ENCODE measurements around the gene FBXW9. TPM values are rescaled to one million over a fixed set of nuclear protein-coding genes. Genes with fewer than 3 reads are reported as not detected.
"Not testable (repeated sequence)": the region's sequence is repeated elsewhere in the genome, so short reads cannot be mapped to it uniquely, and the experiment has no call there.

Gene FBXW9
- total and polyA plus RNA-seq, 2 experiments from 2014 or later = 17.2 to 25.6 TPM

DNA sequence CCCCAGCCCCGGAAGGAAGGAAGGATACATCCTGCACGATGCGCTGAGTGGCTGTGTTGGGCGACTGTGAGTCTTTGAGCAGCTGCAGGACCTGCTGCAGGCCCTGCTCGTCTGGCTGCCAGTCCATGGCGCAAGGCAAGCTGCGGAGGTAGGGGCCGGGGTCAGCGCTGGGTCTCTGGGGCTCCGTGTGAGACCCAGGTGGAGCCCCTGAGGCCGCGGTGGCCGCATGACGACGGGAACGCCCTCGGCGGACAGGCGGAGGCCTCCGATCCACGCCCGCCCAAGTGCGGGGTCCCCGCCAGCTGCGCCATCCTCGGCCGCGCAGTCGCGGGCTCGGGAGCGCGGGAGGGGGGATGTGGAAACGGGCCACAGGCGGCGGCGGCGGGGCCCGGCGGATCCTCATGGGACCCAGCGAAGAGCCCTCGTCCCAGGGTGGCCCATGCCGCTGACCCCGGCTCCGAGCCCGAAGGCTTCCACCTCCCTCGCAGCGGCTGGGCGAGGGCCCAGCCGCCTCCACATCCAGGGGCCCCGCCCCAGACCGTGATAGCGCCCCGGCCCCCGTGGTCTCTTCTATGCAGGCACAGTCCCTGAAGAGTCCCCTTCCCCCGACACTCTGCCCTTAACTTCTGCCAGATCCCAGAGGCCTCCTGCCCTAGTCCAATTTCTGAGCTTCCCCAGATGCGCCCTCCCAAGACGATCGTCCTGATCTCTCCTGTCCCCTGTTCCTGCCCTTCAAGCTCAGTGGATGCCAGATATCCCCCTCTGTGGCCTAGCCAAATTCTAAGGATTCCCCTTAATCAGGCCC lies 24.6 kb upstream of the FBXW9 start:
- DNase-seq (ENCODE audit: low read depth in 1 of 2, low spot score in 1 of 2) = peak; percentile 8 to 32
- Histone ChIP-seq H3K4me3 (peak overlapping the region; percentile 64), H3K27me3 (no peaks in the 10 kb centered on the region), H3K4me1 (ENCODE audit: low read depth) (peaks cover 7% of the 10 kb centered on the region), H3K36me3 (peaks cover 5% of the 10 kb centered on the region), H3K9me3 (ENCODE audit: low read depth) (no peaks in the 10 kb centered on the region), H3K27ac (peak overlapping the region; percentile 99)
- TF ChIP-seq, protein P1, sequence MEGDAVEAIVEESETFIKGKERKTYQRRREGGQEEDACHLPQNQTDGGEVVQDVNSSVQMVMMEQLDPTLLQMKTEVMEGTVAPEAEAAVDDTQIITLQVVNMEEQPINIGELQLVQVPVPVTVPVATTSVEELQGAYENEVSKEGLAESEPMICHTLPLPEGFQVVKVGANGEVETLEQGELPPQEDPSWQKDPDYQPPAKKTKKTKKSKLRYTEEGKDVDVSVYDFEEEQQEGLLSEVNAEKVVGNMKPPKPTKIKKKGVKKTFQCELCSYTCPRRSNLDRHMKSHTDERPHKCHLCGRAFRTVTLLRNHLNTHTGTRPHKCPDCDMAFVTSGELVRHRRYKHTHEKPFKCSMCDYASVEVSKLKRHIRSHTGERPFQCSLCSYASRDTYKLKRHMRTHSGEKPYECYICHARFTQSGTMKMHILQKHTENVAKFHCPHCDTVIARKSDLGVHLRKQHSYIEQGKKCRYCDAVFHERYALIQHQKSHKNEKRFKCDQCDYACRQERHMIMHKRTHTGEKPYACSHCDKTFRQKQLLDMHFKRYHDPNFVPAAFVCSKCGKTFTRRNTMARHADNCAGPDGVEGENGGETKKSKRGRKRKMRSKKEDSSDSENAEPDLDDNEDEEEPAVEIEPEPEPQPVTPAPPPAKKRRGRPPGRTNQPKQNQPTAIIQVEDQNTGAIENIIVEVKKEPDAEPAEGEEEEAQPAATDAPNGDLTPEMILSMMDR (IDR thresholded peaks at IDR 0.05; ENCODE audit: low read depth, low read length) = no peak

DNA sequence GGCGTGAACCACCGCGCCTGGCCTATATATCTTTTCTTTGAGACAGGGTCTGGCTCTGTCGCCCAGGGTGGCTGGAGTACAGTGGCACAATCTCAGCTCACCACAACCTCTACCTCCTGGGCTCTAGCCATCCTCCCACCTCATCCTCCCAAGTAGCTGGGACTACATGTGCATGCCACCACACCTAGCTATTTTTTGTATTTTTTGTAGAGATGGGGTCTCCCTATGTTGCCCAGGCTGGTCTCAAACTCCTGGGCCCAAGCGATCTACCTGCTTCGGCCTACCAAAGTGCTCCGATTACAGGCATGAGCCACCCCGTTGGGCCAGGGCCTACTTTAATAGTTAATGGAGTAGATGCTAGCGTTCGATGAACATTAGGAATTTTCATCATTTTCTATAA lies 23.9 kb upstream of the FBXW9 start:
- Histone ChIP-seq H3K4me1 (ENCODE audit: low read depth) (peaks cover 7% of the 10 kb centered on the region), H3K27me3 (no peaks in the 10 kb centered on the region), H3K36me3 (peaks cover 8% of the 10 kb centered on the region), H3K9me3 (ENCODE audit: low read depth) (no peaks in the 10 kb centered on the region), H3K4me3 (no peak overlapping the region), H3K27ac (peak overlapping the region; percentile 99)
- no peak for DNase-seq (ENCODE audit: low read depth in 1 of 2, low spot score in 1 of 2)
- TF ChIP-seq, protein P1 (IDR thresholded peaks at IDR 0.05; ENCODE audit: low read depth, low read length) = no peak

DNA sequence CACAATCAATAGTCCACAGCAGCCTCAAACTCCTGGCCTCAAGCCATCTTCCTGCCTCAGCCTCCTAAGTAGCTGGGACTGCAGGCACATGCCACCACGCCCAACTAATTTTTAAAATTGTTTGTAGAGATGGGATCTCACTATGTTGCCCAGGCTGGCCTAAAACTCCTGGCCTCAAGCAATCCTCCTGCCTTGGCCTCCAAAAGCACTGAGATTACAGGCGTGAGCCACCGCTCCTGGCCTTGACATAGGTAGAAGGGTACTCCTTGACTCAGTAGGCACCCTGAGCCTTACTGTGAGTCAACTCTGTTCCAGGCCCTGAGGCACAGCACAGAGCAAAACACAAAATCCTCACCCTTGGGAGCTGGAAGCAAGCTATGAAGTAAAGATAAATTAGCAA lies 19.5 kb upstream of the FBXW9 start:
- Histone ChIP-seq H3K4me3 (no peak overlapping the region), H3K4me1 (ENCODE audit: low read depth) (peaks cover 4% of the 10 kb centered on the region), H3K27me3 (no peaks in the 10 kb centered on the region), H3K27ac (no peak overlapping the region), H3K9me3 (ENCODE audit: low read depth) (no peaks in the 10 kb centered on the region), H3K36me3 (peaks cover 31% of the 10 kb centered on the region)
- DNase-seq (ENCODE audit: low read depth in 1 of 2, low spot score in 1 of 2) = no peak
- TF ChIP-seq, protein P1 (IDR thresholded peaks at IDR 0.05; ENCODE audit: low read depth, low read length) = no peak

DNA sequence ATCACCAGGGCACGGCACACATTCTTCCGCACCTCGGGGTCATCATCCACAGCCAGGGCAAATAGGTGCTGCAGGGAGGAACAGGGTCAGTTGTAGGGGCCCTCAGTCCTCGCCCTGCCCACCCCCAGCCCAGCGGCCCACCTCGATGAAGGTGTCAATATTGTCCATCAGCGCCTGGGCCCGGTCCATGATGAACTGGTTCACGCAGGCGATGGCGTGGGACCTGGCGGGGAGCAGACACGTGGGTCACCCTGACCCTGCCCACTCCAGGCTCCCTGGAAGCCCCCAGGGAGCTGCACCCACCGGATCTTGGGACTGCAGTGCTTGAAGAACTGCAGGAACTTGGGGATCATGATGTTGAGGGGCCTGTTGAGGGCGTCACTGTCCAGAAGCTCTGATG lies 18.7 kb upstream of the FBXW9 start:
- Histone ChIP-seq H3K27me3 (no peaks in the 10 kb centered on the region), H3K27ac (no peak overlapping the region), H3K36me3 (peaks cover 38% of the 10 kb centered on the region), H3K9me3 (ENCODE audit: low read depth) (no peaks in the 10 kb centered on the region), H3K4me3 (no peak overlapping the region), H3K4me1 (ENCODE audit: low read depth) (no peaks in the 10 kb centered on the region)
- TF ChIP-seq, protein P1 (IDR thresholded peaks at IDR 0.05; ENCODE audit: low read depth, low read length) = no peak
- no peak for DNase-seq (ENCODE audit: low read depth in 1 of 2, low spot score in 1 of 2)

DNA sequence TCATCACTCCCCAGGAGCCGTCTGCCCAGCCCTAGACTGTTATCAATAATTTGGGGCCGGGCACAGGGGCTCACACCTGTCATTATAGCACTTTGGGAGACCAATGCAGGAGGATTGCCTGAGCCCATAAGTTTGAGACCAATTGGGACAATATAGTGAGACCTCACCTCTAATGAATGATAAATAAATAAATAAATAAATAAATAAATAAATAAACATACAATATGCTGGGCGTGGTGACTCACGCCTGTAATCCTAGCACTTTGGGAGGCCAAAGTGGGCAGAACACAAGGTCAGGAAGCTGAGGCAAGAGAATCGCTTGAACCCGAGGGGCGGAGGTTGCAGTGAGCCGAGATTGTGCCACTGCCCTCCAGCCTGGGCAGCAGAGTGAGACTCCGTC lies 16.9 kb upstream of the FBXW9 start:
- not testable (repeated sequence) for H3K27ac ChIP-seq; DNase-seq (ENCODE audit: low read depth in 1 of 2, low spot score in 1 of 2); H3K4me1 ChIP-seq (ENCODE audit: low read depth); H3K27me3 ChIP-seq; H3K4me3 ChIP-seq; H3K9me3 ChIP-seq (ENCODE audit: low read depth)
- H3K36me3 ChIP-seq = peaks cover 47% of the 10 kb centered on the region

DNA sequence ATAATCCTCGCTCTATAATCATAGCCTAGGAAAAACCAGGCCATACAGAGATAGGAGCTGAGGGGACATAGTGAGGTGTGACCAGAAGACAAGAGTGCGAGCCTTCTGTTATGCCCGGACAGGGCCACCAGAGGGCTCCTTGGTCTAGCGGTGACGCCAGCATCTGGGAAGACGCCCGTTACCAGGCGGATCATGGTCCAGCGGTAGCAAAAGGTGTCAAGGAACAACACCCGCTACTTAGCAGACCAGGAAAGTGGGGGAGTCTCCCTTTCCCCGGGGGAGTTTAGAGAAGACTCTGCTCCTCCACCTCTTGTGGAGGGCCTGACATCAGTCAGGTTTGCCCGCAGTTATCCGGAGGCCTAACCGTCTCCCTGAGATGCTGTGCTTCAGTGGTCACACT lies 15.6 kb upstream of the FBXW9 start:
- not testable (repeated sequence) for DNase-seq (ENCODE audit: low read depth in 1 of 2, low spot score in 1 of 2); H3K9me3 ChIP-seq (ENCODE audit: low read depth); H3K27ac ChIP-seq; H3K4me1 ChIP-seq (ENCODE audit: low read depth); H3K27me3 ChIP-seq; H3K4me3 ChIP-seq
- H3K36me3 ChIP-seq = peaks cover 47% of the 10 kb centered on the region
- TF ChIP-seq, protein P1 (IDR thresholded peaks at IDR 0.05; ENCODE audit: low read depth, low read length) = peak; percentile 14

Data from cardiac muscle cell (in vitro differentiated cells and primary cell).